ENCODE data around the gene TEX13C. TPM values are rescaled to one million over a fixed set of nuclear protein-coding genes. Genes with fewer than 3 reads are reported as not detected.

TEX13C gene
- total and polyA plus RNA-seq, 10 of the 15 experiments (the other 5 are each of a cell fraction or from before 2014, with no cell fraction given), result not detected

DNA sequence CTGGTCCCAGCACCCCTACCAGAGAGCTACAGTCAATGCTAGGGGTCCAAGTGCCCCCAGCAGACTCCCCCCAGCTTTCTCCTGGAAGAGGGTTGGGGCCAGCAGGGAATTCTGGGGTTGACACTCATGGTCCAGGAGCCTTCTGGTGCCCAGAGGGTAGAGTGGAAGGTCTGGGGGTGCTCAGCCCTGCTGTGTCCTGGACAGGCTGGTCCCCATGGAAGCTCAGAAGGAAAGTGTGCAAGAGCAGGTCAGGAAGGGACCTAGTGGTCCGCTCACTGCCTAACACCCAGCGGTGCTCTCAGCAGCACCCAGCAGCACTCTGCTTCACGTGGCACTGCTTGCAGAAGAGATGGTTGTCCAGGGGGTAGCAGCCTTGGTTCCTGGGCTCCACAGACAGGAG is 6.9 kb downstream of the TEX13C start:
- no peak overlapping the region for H3K4me3 ChIP-seq
- no peak overlapping the region for H3K4me2 ChIP-seq (ENCODE audit: control insufficient read depth, insufficient read depth)
- POLR2A ChIA-PET, result no interaction called here
- WGBS (ENCODE audit: insufficient coverage, insufficient replicate concordance, low lambda C conversion rate, missing lambda C conversion rate), result 44% methylated on average over 3 of the region's 3 CpGs
- no peaks in the 10 kb centered on the region for H3K27me3 ChIP-seq (replicated peaks in 1 of 2; ENCODE audit: control insufficient read depth in 2 of 2, insufficient read depth in 2 of 2, low read length in 1 of 2)
- FAIRE-seq (no peak), DNase-seq (ENCODE audit: low read depth, low spot score) (no peak), ATAC-seq (no peak)
- H3K27ac ChIP-seq (ENCODE audit: control insufficient read depth, insufficient read depth), result no peak overlapping the region
- H4K20me1 ChIP-seq (ENCODE audit: control insufficient read depth, insufficient read depth), result no peaks in the 10 kb centered on the region
- H3K79me2 ChIP-seq (ENCODE audit: control insufficient read depth, insufficient read depth, low read length), result no peaks in the 10 kb centered on the region
- H2AFZ ChIP-seq (ENCODE audit: control insufficient read depth, low read depth, low read length), result no peak overlapping the region
- H3K36me3 ChIP-seq (ENCODE audit: control insufficient read depth in 2 of 2, insufficient read depth in 2 of 2, low read length in 1 of 2), result no peaks in the 10 kb centered on the region
- no TSS peak for BruUV-seq (replicated peaks)
- H3K9me3 ChIP-seq (replicated peaks; ENCODE audit: control insufficient read depth, insufficient read depth, low read length), result no peaks in the 10 kb centered on the region
- SMC1A ChIA-PET (ENCODE audit: uncharacterized antibody, unreplicated experiment), result no interaction called here
- RAD21 ChIA-PET (ENCODE audit: unreplicated experiment), result no interaction called here
- CTCF ChIA-PET, result no interaction called here
- intact Hi-C loops (cut with micrococcal nuclease; ENCODE audit: unreplicated experiment) (no loop called here), in situ Hi-C loops (cut with MboI) (no loop called here)
- H3K4me1 ChIP-seq (ENCODE audit: control insufficient read depth, insufficient read depth, low read length), result no peaks in the 10 kb centered on the region
- H3K9ac ChIP-seq (ENCODE audit: control insufficient read depth, insufficient read depth, low read length), result no peak overlapping the region
- TF ChIP-seq POU2F2 (IDR thresholded peaks at IDR 0.05; ENCODE audit: borderline replicate concordance, low read depth, low read length), result no peak
- TF ChIP-seq PML (IDR thresholded peaks at IDR 0.05; ENCODE audit: low read length), result no peak
- TF ChIP-seq NR2F1 (conservative IDR thresholded peaks at IDR 0.05), result no peak
- TF ChIP-seq, protein P1, sequence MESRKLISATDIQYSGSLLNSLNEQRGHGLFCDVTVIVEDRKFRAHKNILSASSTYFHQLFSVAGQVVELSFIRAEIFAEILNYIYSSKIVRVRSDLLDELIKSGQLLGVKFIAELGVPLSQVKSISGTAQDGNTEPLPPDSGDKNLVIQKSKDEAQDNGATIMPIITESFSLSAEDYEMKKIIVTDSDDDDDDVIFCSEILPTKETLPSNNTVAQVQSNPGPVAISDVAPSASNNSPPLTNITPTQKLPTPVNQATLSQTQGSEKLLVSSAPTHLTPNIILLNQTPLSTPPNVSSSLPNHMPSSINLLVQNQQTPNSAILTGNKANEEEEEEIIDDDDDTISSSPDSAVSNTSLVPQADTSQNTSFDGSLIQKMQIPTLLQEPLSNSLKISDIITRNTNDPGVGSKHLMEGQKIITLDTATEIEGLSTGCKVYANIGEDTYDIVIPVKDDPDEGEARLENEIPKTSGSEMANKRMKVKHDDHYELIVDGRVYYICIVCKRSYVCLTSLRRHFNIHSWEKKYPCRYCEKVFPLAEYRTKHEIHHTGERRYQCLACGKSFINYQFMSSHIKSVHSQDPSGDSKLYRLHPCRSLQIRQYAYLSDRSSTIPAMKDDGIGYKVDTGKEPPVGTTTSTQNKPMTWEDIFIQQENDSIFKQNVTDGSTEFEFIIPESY (IDR thresholded peaks at IDR 0.05), result no peak
- TF ChIP-seq ZNF592 (IDR thresholded peaks at IDR 0.05), result no peak
- TF ChIP-seq NRF1 (conservative IDR thresholded peaks at IDR 0.05; ENCODE audit: low read depth, low read length), result no peak
- no peak for TF ChIP-seq ZNF687 (IDR thresholded peaks at IDR 0.05)
- no peak for TF ChIP-seq MTA3 (IDR thresholded peaks at IDR 0.05; ENCODE audit: borderline replicate concordance, low read length)
- TF ChIP-seq, protein P2, sequence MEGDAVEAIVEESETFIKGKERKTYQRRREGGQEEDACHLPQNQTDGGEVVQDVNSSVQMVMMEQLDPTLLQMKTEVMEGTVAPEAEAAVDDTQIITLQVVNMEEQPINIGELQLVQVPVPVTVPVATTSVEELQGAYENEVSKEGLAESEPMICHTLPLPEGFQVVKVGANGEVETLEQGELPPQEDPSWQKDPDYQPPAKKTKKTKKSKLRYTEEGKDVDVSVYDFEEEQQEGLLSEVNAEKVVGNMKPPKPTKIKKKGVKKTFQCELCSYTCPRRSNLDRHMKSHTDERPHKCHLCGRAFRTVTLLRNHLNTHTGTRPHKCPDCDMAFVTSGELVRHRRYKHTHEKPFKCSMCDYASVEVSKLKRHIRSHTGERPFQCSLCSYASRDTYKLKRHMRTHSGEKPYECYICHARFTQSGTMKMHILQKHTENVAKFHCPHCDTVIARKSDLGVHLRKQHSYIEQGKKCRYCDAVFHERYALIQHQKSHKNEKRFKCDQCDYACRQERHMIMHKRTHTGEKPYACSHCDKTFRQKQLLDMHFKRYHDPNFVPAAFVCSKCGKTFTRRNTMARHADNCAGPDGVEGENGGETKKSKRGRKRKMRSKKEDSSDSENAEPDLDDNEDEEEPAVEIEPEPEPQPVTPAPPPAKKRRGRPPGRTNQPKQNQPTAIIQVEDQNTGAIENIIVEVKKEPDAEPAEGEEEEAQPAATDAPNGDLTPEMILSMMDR (IDR thresholded peaks at IDR 0.05 in 2 of 3, conservative IDR thresholded peaks at IDR 0.05 in 1 of 3; ENCODE audit: control insufficient read depth in 2 of 3, extremely low read depth in 1 of 3, insufficient read depth in 1 of 3, low read depth in 3 of 3, low read length in 3 of 3), result no peak
- TF ChIP-seq STAT1 (conservative IDR thresholded peaks at IDR 0.05), result no peak
- no peak for TF ChIP-seq RELA (IDR thresholded peaks at IDR 0.05; ENCODE audit: borderline replicate concordance, partially characterized antibody)
- no peak for TF ChIP-seq MYB (IDR thresholded peaks at IDR 0.05; ENCODE audit: borderline replicate concordance, low read depth, low read length)
